ENCODE results near the gene ELOVL3. TPM values are rescaled to one million over a fixed set of nuclear protein-coding genes. Genes with fewer than 3 reads are reported as not detected.
A peak's percentile ranks its signal among the peaks of the same experiment; 100 is the strongest.
"Not testable (repeated sequence)": the region's sequence is repeated elsewhere in the genome, so short reads cannot be mapped to it uniquely, and the experiment has no call there.

The ELOVL3 gene, protein sequence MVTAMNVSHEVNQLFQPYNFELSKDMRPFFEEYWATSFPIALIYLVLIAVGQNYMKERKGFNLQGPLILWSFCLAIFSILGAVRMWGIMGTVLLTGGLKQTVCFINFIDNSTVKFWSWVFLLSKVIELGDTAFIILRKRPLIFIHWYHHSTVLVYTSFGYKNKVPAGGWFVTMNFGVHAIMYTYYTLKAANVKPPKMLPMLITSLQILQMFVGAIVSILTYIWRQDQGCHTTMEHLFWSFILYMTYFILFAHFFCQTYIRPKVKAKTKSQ
- polyA plus RNA-seq (ENCODE audit: insufficient read length in 4 of 4) = 1 to 10 TPM; 2.1 to 3.4 (median 2.5) TPM

GRCh38 chr10:102225646-102226541 lies at the start of gene ELOVL3:
ELOVL3 (plus strand) TSS chr10:102226299; CDS start chr10:102226549, 250 bp downstream.
- peak; percentile 80 to 86 (median 82) for DNase-seq (ENCODE audit: low read depth in 4 of 4, low spot score in 3 of 4)

- no peak for DNase-seq (ENCODE audit: low read depth in 4 of 4, low spot score in 3 of 4)
Observed at GRCh38 chr10:102184606-102185005, 41.5 kb upstream of the ELOVL3 start.

GRCh38 chr10:102185272-102185671 lies 40.8 kb upstream of the ELOVL3 start:
- no peak for DNase-seq (ENCODE audit: low read depth in 4 of 4, low spot score in 3 of 4)

DNA sequence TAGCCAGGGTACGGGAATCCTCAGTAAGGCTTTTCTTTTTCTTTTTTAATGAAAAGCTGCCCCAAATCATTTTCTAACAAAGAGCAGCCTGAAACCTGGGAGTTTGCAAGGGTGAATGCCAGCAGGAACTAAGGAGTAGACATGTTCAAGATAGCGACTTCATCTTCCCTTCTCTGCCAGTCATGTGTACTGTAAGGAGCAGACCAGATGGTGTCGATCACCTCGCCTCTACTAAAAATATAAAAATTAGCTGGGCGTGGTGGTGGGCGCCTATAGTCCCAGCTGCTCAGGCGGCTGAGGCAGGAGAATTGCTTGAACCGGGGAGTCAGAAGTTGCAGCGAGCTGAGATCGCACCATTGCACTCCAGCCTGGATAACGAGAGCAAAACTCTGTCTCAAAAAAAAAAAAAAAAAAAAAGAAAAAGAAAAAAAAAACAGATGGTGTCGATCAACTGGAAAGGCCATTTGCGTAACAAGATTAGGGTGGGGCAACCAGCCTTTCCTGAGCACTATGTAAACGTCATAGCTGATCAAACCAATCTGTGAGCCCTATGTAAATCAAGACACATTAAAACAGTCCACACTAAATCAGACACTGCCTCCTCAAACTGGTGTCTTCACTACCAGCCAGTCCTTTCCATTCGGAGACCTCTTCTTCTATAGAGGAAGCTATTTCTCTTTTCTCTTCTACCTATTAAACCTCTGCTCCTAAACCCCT lies 40.1 kb upstream of the ELOVL3 start:
- DNase-seq (ENCODE audit: low read depth in 4 of 4, low spot score in 3 of 4) = no peak

GRCh38 chr10:102188298-102188940 lies 37.7 kb upstream of the ELOVL3 start:
- DNase-seq (ENCODE audit: low read depth in 4 of 4, low spot score in 3 of 4) = no peak

- not testable (repeated sequence) for DNase-seq (ENCODE audit: low read depth in 4 of 4, low spot score in 3 of 4)
Observed at GRCh38 chr10:102188941-102189898, 36.9 kb upstream of the ELOVL3 start.

- DNase-seq (ENCODE audit: low read depth in 4 of 4, low spot score in 3 of 4) = no peak
Observed at GRCh38 chr10:102191956-102192355, 34.1 kb upstream of the ELOVL3 start.

- DNase-seq (ENCODE audit: low read depth in 4 of 4, low spot score in 3 of 4) = no peak
Observed at GRCh38 chr10:102195296-102195870, 30.7 kb upstream of the ELOVL3 start.

DNA sequence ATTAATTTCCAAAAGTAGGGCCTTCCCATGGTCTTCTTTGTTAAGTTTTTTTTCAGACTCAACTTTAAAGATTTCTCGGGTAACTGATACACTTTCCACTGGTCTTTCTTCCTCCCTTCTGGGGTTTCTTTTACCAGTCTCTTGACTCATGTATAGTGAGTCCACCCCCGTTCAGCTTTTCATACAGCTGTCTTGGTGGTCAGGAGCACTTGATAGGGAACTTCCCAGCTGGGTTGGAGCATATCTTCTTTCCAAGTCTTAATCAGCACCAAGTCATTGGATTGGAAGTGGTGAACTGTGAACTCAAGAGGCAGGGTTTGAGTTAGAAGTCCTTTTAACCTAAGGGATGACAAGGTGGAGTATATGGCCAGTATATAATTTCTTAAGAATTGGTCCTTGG lies 29.2 kb upstream of the ELOVL3 start:
- no peak for DNase-seq (ENCODE audit: low read depth in 4 of 4, low spot score in 3 of 4)

- DNase-seq (ENCODE audit: low read depth in 4 of 4, low spot score in 3 of 4) = no peak
Observed at GRCh38 chr10:102198027-102198426, 28.1 kb upstream of the ELOVL3 start.

- no peak for DNase-seq (ENCODE audit: low read depth in 4 of 4, low spot score in 3 of 4)
Observed at GRCh38 chr10:102200751-102201640, 25.1 kb upstream of the ELOVL3 start.

DNA sequence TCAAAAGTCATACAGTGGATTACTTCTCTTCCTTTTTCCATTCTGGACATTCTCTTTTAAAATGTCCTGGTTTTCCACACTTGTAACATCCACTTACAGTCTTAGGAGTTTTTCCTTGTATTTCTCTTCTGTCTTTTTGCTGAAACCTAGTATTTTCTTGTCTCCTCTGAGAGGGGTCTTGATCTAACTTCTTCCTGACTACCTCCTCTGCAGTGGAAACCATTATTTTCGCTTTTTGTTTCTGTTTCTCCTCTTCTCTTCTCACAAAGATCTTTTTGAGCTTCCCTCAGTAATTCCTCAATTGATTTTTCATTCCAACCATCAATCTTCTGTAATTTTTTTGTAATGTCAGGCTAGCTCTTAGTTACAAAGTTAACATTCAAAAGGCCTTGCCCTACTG lies 23.7 kb upstream of the ELOVL3 start:
- DNase-seq (ENCODE audit: low read depth in 4 of 4, low spot score in 3 of 4) = no peak

GRCh38 chr10:102208311-102209035 lies 17.6 kb upstream of the ELOVL3 start:
- DNase-seq (ENCODE audit: low read depth in 4 of 4, low spot score in 3 of 4) = no peak

- no peak for DNase-seq (ENCODE audit: low read depth in 4 of 4, low spot score in 3 of 4)
Observed at GRCh38 chr10:102211615-102212299, 14.3 kb upstream of the ELOVL3 start.

DNA sequence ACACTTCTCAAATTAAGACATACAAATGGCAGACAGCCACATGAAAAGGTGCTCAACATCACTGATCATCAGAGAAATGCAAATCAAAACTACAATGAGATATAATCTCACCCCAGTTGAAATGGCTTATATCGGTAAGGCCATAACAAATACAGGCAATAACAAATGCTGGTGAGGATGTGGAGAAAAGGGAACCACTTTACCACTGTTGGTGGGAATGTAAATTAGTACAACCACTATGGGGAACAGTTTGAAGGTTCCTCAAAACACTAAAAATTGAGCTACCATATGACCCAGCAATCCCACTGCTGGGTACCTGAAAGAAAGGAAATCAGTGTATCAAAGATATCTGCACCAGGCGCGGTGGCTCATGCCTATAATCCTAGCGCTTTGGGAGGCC lies 12.5 kb upstream of the ELOVL3 start:
- not testable (repeated sequence) for DNase-seq (ENCODE audit: low read depth in 4 of 4, low spot score in 3 of 4)

DNA sequence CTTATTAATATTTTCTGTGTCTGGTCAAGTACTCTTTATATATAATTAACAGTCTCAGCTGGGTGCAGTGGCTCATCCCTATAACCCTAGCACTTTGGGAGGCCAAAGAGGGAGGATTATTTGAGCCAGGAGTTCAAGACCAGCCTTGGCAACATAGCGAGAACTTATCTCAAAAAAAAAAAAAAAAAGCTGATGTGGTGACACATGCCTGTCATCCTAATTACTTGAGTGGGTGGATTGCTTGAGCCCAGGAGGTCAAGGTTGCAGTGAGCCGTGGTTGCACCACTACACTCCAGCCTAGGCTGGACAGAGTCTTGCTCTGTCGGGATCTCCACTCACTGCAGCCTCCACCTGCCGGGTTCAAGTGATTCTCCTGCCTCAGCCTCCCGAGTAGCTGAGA lies 6.7 kb upstream of the ELOVL3 start:
- DNase-seq (ENCODE audit: low read depth in 4 of 4, low spot score in 3 of 4) = no peak

DNA sequence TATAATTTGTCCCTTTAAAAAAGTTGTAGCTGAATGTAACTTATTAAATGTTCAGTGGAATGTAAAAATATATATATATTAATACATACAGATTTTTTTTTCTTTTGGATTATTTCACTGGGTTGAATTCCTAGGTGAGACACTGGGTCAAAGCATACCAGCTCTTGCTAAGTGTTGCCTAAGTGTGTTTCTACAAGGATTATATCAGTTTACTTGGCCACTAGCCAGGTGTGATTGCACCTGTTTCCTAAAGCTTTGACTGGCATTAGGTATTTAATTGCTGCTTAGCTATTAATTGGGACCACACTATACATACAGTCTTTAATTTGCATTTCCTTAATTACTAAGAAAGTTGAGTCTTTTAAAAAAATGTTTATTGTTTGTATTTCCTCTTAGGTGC lies 5.5 kb upstream of the ELOVL3 start:
- DNase-seq (ENCODE audit: low read depth in 4 of 4, low spot score in 3 of 4) = no peak

All from right renal pelvis (tissue), 4 donors.